Dermis blood vessel endothelial cell (primary cell): Measurements from ENCODE around the gene PDZD7. TPM values are rescaled to one million over a fixed set of nuclear protein-coding genes. Genes with fewer than 3 reads are reported as not detected.
"Not testable (repeated sequence)": the region's sequence is repeated elsewhere in the genome, so short reads cannot be mapped to it uniquely, and the experiment has no call there.

Source experiments
- DNase-seq: peaks from one replicate; pipeline ENCODE4 v3.0.0; 2010
- total RNA-seq: library from RNA; depleted of rRNA; stranded (reverse); fragments of >200 nt; gene quantifications from 2 replicates; pipeline ENCODE4 v1.2.3, GENCODE V29; 2014

PDZD7 gene
- total RNA-seq, 1 donor from 2014 or later: 0.34 TPM

- DNase-seq: no peak
Measured at GRCh38 chr10:100981178-100981772, 49.7 kb downstream of the PDZD7 start.

- DNase-seq: no peak
Measured at GRCh38 chr10:100980711-100981110, 50.2 kb downstream of the PDZD7 start.

GRCh38 chr10:100980311-100980710, 50.6 kb downstream of the PDZD7 start:
- DNase-seq: no peak

GRCh38 chr10:100979791-100980272, 51.1 kb downstream of the PDZD7 start:
- no peak for DNase-seq

- no peak for DNase-seq
Measured at GRCh38 chr10:100978901-100979195, 52.1 kb downstream of the PDZD7 start.

- DNase-seq: no peak
Measured at GRCh38 chr10:100978121-100978900, 52.6 kb downstream of the PDZD7 start.

- no peak for DNase-seq
Measured at GRCh38 chr10:100977436-100977835, 53.5 kb downstream of the PDZD7 start.

DNA sequence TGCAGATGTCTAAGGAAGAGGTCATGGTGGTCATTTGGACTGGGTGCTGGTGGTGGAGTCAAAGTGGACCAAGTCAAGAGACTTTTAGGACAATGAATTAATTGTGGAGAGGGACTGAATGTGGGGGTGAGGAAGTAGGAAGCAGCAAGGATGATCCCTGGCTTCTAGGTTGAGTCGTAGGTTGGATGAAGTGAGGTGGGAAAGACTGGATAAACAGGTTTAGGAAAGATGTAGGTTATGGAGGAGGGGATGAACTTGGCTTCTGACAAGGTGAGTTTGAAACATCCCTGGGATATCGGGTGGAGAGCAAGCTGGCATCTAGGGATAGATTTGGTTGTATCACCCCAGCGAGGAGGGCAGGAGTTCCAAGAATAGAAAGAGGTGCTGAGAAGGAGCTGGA, 54.0 kb downstream of the PDZD7 start:
- DNase-seq: no peak

DNA sequence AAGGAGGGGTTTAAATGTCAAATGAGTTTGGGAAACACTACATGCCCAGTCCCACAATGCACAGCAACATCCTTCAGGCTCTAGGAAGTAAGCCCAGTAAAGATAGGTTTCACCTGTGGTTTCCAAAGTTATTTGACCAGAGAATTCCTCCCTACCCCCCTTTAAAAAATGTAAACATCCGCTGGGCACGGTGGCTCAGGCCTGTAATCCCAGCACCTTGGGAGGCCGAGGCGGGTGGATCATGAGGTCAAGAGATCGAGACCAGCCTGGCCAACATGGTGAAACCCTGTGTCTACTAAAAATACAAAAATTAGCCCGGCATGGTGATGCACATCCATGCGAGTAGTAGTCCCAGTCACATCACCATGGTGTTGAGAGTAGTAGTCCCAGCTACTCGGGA, 55.5 kb downstream of the PDZD7 start:
- DNase-seq: not testable (repeated sequence)

DNA sequence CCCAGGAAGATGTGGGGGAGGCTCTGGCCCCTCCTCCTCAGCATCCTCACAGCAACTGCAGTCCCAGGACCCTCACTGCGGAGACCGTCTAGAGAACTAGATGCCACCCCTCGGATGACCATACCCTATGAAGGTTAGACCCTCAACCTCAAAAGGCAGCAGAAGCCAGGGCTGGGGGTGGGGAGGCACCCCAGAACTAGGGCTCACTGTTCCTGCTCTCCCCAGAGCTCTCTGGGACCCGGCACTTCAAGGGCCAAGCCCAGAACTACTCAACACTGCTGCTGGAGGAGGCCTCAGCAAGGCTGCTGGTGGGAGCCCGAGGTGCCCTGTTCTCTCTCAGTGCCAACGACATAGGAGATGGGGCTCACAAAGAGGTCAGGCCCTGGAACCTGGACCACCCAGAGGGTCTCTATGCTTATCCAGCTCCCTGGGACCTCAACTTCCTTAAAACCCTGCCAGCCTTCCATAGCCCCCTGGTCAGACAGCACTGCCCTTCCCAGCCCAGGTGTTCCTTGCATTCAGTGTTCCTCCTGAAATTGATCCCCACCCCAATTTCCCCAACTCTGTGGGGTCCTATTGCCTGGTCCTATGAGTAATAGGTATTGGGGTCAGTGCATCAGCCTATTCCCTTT, 57.9 kb downstream of the PDZD7 start:
- no peak for DNase-seq

GRCh38 chr10:100972115-100972903, 58.6 kb downstream of the PDZD7 start:
- DNase-seq: no peak

DNA sequence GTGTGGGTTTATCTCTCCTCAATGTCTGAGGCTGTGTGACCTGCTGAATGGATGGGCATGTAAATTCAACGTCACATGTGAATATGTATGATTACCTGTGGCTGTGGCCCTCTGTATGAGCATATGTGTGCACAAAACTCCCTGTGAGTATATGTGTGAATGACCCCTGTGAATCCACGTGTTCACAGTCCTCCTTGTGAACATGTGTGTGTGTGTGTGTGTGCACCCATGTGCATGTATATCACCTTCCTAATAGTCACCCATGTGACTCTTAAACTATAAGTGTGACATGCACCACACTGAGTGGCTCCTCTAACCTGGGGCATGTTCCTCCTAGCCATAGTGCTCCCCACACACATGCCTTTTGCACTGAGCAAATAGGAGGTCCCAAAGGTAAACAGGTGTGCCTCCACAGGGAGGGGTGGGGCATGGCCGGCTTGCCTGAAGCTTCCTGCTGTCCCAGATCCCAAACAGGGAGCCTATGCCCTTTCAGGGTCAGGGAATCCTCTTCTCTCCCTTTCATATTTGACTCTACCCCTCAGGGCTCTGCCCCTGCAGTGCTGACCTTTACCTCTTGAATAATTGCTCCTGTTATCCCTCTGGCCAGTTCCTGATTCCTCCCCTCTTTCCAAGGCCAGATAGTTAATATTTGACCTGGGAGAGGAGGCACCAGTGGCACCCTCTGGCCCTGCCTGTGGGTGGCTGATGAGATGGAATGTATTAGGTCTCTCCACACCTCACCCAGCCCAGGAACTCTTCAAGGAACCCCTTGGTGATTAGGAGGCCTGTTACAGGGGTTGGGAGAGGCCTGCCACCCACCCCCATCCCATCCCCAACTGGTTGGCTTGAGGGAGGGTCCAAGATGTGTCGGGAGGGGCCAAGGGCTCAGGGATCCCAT, 59.8 kb downstream of the PDZD7 start:
- DNase-seq: no peak

GRCh38 chr10:100970076-100970913, 60.6 kb downstream of the PDZD7 start:
- no peak for DNase-seq

DNA sequence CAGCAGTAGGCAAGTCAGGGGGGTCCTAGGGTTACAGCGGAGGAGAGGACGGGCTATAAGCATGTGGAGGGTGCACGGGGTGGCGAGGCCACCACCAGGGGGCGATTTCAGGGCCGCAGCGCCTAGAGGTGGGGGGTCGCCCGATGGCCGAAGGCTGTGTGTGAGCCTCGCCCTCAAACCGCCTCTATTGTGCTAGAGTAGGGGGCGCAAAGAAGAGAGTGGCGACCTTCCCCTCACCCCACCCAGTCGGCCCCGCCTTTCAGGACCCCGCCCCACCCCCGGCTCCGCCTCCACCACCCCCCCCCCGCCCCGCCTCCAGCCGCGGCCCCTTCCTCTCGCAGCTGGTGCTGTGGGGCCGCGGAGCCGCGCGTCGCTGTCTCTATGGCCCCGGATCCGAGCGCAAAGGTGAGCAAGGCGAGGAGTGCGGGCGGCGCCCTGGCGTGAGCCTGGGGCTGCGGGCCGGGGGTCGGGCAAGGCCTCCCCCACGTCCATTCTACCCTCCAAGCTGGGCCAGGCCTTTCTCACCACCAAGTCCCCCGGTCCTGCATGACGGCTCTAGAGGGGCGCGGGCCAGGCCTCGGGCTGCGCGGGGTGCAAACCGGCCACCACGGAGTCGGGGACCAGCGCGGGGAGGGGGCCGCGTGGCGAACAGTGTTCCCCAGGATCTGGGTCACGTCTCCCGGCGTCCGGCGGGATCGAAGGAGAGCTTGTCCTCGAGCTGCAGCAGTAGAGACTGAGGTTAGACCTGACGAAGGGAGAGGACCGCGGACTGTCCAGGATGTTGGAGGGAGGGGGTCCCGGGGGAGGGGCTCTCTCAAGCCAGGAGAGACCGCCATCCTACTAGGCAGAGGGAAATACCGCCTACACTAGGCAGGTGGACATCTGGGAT, 61.5 kb downstream of the PDZD7 start, which contains the start of gene SEMA4G:
Gene SEMA4G (plus strand): TSS at position 318 of the 889 bp plus-strand sequence. CDS start 3,409 bp downstream, outside the sequence.
- DNase-seq: peak; percentile 58

DNA sequence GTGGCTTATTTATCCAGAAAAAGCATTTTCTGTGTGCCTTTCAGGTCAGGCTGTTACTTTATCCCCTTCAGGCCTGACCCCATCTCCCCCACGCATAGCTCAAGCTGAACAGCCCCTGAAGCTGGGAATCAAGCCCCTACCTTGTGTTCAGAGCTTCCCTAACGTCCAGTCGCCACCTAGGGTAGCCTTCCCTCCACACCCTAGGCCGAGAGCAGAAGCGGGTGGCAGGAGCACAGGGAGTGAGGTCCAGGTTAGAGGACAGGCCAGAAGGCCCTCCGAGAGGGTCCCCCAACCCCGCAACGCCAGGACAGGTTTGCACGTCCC, 62.1 kb downstream of the PDZD7 start:
- DNase-seq: no peak

- DNase-seq: no peak
Measured at GRCh38 chr10:100968062-100968736, 62.7 kb downstream of the PDZD7 start.

- DNase-seq: no peak
Measured at GRCh38 chr10:100967332-100967731, 63.6 kb downstream of the PDZD7 start.

GRCh38 chr10:100966887-100967286, 64.0 kb downstream of the PDZD7 start:
- no peak for DNase-seq

- DNase-seq: no peak
Measured at GRCh38 chr10:100965820-100966219, 65.1 kb downstream of the PDZD7 start.
